Measurements from ENCODE around the gene ATP6V1F. TPM values are rescaled to one million over a fixed set of nuclear protein-coding genes. Genes with fewer than 3 reads are reported as not detected.

ATP6V1F gene
- polyA plus RNA-seq, 3 donors: 327 to 593 (median 511) TPM

GRCh38 chr7:128831994-128832879 lies 30.4 kb upstream of the ATP6V1F start:
- peaks cover 60 to 74% (median 64%) of the 10 kb centered on the region in 3 donors for H3K27me3 Mint-ChIP-seq (ENCODE audit: low read depth in 3 of 3)
- DNase-seq: no peak
- peaks cover 16 to 22% of the 10 kb centered on the region in 2 donors for H3K4me1 ChIP-seq (ENCODE audit: control insufficient read depth in 1 of 2, insufficient read depth in 2 of 2, low read length in 2 of 2)
- no peaks in the 10 kb centered on the region for H3K79me2 ChIP-seq (ENCODE audit: insufficient read depth, low read length)
- H3K9me3 ChIP-seq (replicated peaks in 1 of 2; ENCODE audit: control insufficient read depth in 1 of 2, insufficient read depth in 1 of 2, low read length in 2 of 2): no peaks in the 10 kb centered on the region
- TF ChIP-seq CTCF (IDR thresholded peaks at IDR 0.05): no peak
- no peak overlapping the region for H3K27ac ChIP-seq (ENCODE audit: low read depth in 1 of 2, low read length in 2 of 2)
- no peak overlapping the region for H3K9ac ChIP-seq (ENCODE audit: insufficient read depth, low read length, poor library complexity, severe bottlenecking)
- intact Hi-C loops (cut with micrococcal nuclease): no loop called here
- H3K9me3 Mint-ChIP-seq: peaks cover 0 to 18% (median 6%) of the 10 kb centered on the region in 7 donors
- peaks cover 0 to 3% of the 10 kb centered on the region in 2 donors for H3K36me3 Mint-ChIP-seq
- H3K4me1 Mint-ChIP-seq: peaks cover 20% of the 10 kb centered on the region
- WGBS (ENCODE audit: insufficient coverage): 0% methylated on average over 6 of the region's 22 CpGs
- H3K4me3 ChIP-seq (replicated peaks in 1 of 3; ENCODE audit: low read depth in 2 of 3, low read length in 3 of 3): no peak overlapping the region
- peaks cover 34 to 61% of the 10 kb centered on the region in 2 donors for H3K27me3 ChIP-seq (ENCODE audit: control insufficient read depth in 2 of 2, insufficient read depth in 2 of 2, low read length in 2 of 2)
- H3K4me3 Mint-ChIP-seq: peak overlapping the region in 1 of 2 donors; percentile 71
- no peaks in the 10 kb centered on the region for H4K20me1 ChIP-seq (ENCODE audit: insufficient read depth, low read length)
- no peaks in the 10 kb centered on the region for H3K36me3 ChIP-seq (replicated peaks in 1 of 2; ENCODE audit: control insufficient read depth in 1 of 2, insufficient read depth in 2 of 2, low read length in 2 of 2)
- no peak overlapping the region for H3K4me2 ChIP-seq (replicated peaks; ENCODE audit: extremely low read depth, low read length, poor library complexity, severe bottlenecking)
- no peak overlapping the region for H2AFZ ChIP-seq (ENCODE audit: insufficient read depth, low read depth, low read length, poor library complexity, severe bottlenecking)
- no peak overlapping the region for H3K27ac Mint-ChIP-seq

GRCh38 chr7:128832880-128833147 lies 29.8 kb upstream of the ATP6V1F start:
- peaks cover 16 to 22% of the 10 kb centered on the region in 2 donors for H3K4me1 ChIP-seq (ENCODE audit: control insufficient read depth in 1 of 2, insufficient read depth in 2 of 2, low read length in 2 of 2)
- Mint-ChIP-seq H3K27me3 (ENCODE audit: low read depth in 3 of 3) (peaks cover 60 to 72% (median 62%) of the 10 kb centered on the region in 3 donors), H3K36me3 (peaks cover 0 to 3% of the 10 kb centered on the region in 2 donors), H3K27ac (no peak overlapping the region), H3K4me1 (peaks cover 20% of the 10 kb centered on the region), H3K9me3 (peaks cover 0 to 18% (median 6%) of the 10 kb centered on the region in 7 donors), H3K4me3 (peak overlapping the region in 1 of 2 donors; percentile 67)
- H2AFZ ChIP-seq (ENCODE audit: insufficient read depth, low read depth, low read length, poor library complexity, severe bottlenecking): no peak overlapping the region
- H3K27me3 ChIP-seq (ENCODE audit: control insufficient read depth in 2 of 2, insufficient read depth in 2 of 2, low read length in 2 of 2): peaks cover 34 to 58% of the 10 kb centered on the region in 2 donors
- no CpG with 5 or more reads among the region's 2 CpGs for WGBS (ENCODE audit: insufficient coverage)
- no peak for TF ChIP-seq CTCF (IDR thresholded peaks at IDR 0.05)
- H3K9ac ChIP-seq (ENCODE audit: insufficient read depth, low read length, poor library complexity, severe bottlenecking): no peak overlapping the region
- DNase-seq: no peak
- no peak overlapping the region for H3K4me3 ChIP-seq (replicated peaks in 1 of 3; ENCODE audit: low read depth in 2 of 3, low read length in 3 of 3)
- no peaks in the 10 kb centered on the region for H3K36me3 ChIP-seq (replicated peaks in 1 of 2; ENCODE audit: control insufficient read depth in 1 of 2, insufficient read depth in 2 of 2, low read length in 2 of 2)
- H3K4me2 ChIP-seq (replicated peaks; ENCODE audit: extremely low read depth, low read length, poor library complexity, severe bottlenecking): no peak overlapping the region
- H3K79me2 ChIP-seq (ENCODE audit: insufficient read depth, low read length): no peaks in the 10 kb centered on the region
- H4K20me1 ChIP-seq (ENCODE audit: insufficient read depth, low read length): no peaks in the 10 kb centered on the region
- no peak overlapping the region for H3K27ac ChIP-seq (ENCODE audit: low read depth in 1 of 2, low read length in 2 of 2)
- H3K9me3 ChIP-seq (replicated peaks in 1 of 2; ENCODE audit: control insufficient read depth in 1 of 2, insufficient read depth in 1 of 2, low read length in 2 of 2): no peaks in the 10 kb centered on the region
- intact Hi-C loops (cut with micrococcal nuclease): no loop called here

Measured in CD14-positive monocyte (primary cell).